IMR-90 (cell line): ENCODE measurements around the gene TMEM233. TPM values are rescaled to one million over a fixed set of nuclear protein-coding genes. Genes with fewer than 3 reads are reported as not detected.

Experiments used
- ATAC-seq: fragments of 200-7000 bp; cut with Tn5 transposase; 2 replicates; pipeline ENCODE4 v1.9.1; 2020; ENCODE audit warnings: low read depth, mild to moderate bottlenecking, moderate library complexity
- BruUV-seq: library from RNA; stranded (reverse); fragments of 400-500 nt; replicated peaks from 2 replicates; lab custom pipeline; 2021; lab: Mats Ljungman, UMichigan
- CTCF ChIA-PET: fragments of 300-600 bp; formaldehyde crosslinking; extraction: SDS; loops from one replicate; lab custom pipeline; 2021; ENCODE audit warnings: antibody characterized with exemption; lab: Yijun Ruan, JAX
- POLR2A ChIA-PET: fragments of 300-600 bp; sonication (Branson Sonifier 250); formaldehyde crosslinking; loops from one replicate; lab custom pipeline; 2022; ENCODE audit warnings: antibody characterized with exemption; ENCODE audit not compliant: unreplicated experiment; lab: Charles Lee
- DNase-seq: peaks from one replicate; pipeline ENCODE4 v3.0.0; 2013
- H2AFZ ChIP-seq: replicated peaks from 2 replicates; pipeline ENCODE3; 2013; ENCODE audit warnings: low read length, mild to moderate bottlenecking; ENCODE audit not compliant: poor library complexity
- H2AK5ac ChIP-seq: 2 replicates; pipeline ENCODE4 v1.6.1; 2013; ENCODE audit warnings: low read depth, low read length, inconsistent platforms
- H2AK9ac ChIP-seq: replicated peaks from 2 replicates; pipeline ENCODE3; 2013; ENCODE audit warnings: mild to moderate bottlenecking, low read depth, low read length, moderate library complexity; ENCODE audit not compliant: poor library complexity
- H2BK120ac ChIP-seq: 2 replicates; pipeline ENCODE4 v1.6.1; 2013; ENCODE audit warnings: low read depth, low read length, inconsistent platforms
- H2BK15ac ChIP-seq: 3 replicates; pipeline ENCODE4 v1.6.1; 2013; ENCODE audit warnings: low read depth, low read length, inconsistent platforms
- H2BK20ac ChIP-seq: 2 replicates; pipeline ENCODE4 v1.6.1; 2013; ENCODE audit warnings: low read depth, mild to moderate bottlenecking, inconsistent platforms, low read length, moderate library complexity
- H2BK5ac ChIP-seq: 2 replicates; pipeline ENCODE4 v1.6.1; 2013; ENCODE audit warnings: mild to moderate bottlenecking, low read depth, low read length, inconsistent platforms; ENCODE audit not compliant: poor library complexity, severe bottlenecking
- H3K14ac ChIP-seq: replicated peaks from 2 replicates; pipeline ENCODE4 v1.6.1; 2013; ENCODE audit warnings: low read depth, low read length, inconsistent platforms
- H3K18ac ChIP-seq: 2 replicates; pipeline ENCODE4 v1.6.1; 2013; ENCODE audit warnings: low read depth, low read length, control low read depth
- H3K23ac ChIP-seq: 2 replicates; pipeline ENCODE4 v1.6.1; 2013; ENCODE audit warnings: low read depth, low read length, inconsistent platforms
- H3K27ac ChIP-seq: 2 replicates; pipeline ENCODE4 v1.5.1; 2013; ENCODE audit warnings: mild to moderate bottlenecking, control low read depth, low read length; ENCODE audit not compliant: insufficient read depth
- H3K27me3 ChIP-seq: 2 replicates; pipeline ENCODE4 v1.6.1; 2013; ENCODE audit warnings: low read length; ENCODE audit not compliant: control insufficient read depth, insufficient read depth
- H3K36me3 ChIP-seq: 2 replicates; pipeline ENCODE4 v1.6.1; 2013; ENCODE audit warnings: low read length, mixed read lengths; ENCODE audit not compliant: control insufficient read depth, insufficient read depth
- H3K4ac ChIP-seq: 2 replicates; pipeline ENCODE4 v1.6.1; 2013; ENCODE audit warnings: low read depth, low read length, inconsistent platforms
- H3K4me1 ChIP-seq: 2 replicates; pipeline ENCODE4 v1.6.1; 2013; ENCODE audit warnings: low read length, mixed read lengths; ENCODE audit not compliant: control insufficient read depth, insufficient read depth
- H3K4me2 ChIP-seq: 2 replicates; pipeline ENCODE4 v1.6.1; 2013; ENCODE audit warnings: low read depth, mild to moderate bottlenecking, control low read depth, low read length, moderate library complexity
- H3K4me3 ChIP-seq: 2 replicates; pipeline ENCODE4 v1.5.1; 2013; ENCODE audit warnings: low read depth, mild to moderate bottlenecking, control low read depth, low read length, moderate library complexity; ENCODE audit not compliant: insufficient read depth
- H3K56ac ChIP-seq: 2 replicates; pipeline ENCODE4 v1.6.1; 2013; ENCODE audit warnings: low read length, inconsistent platforms; ENCODE audit not compliant: insufficient read depth; ENCODE audit errors: extremely low read depth
- H3K79me1 ChIP-seq, 2 experiments: 2 replicates each; pipeline ENCODE4 v1.6.1; 2013; ENCODE audit warnings: low read length in 2 of 2, inconsistent platforms in 1 of 2, low read depth in 1 of 2
- H3K9ac ChIP-seq: 2 replicates; pipeline ENCODE4 v1.6.1; 2013; ENCODE audit warnings: low read depth, low read length, control low read depth
- H3K9me1 ChIP-seq: 2 replicates; pipeline ENCODE4 v1.6.1; 2013; ENCODE audit warnings: low read length, inconsistent platforms; ENCODE audit not compliant: insufficient read depth
- H3K9me3 ChIP-seq: 2 replicates; pipeline ENCODE4 v1.6.1; 2013; ENCODE audit warnings: low read length; ENCODE audit not compliant: control insufficient read depth, insufficient read depth
- H4K20me1 ChIP-seq: 2 replicates; pipeline ENCODE4 v1.6.1; 2013; ENCODE audit warnings: low read length, inconsistent platforms; ENCODE audit not compliant: insufficient read depth
- H4K5ac ChIP-seq: 2 replicates; pipeline ENCODE4 v1.6.1; 2013; ENCODE audit warnings: mild to moderate bottlenecking, low read depth, low read length, control low read depth
- H4K8ac ChIP-seq, 2 experiments: 2 replicates each; pipeline ENCODE4 v1.6.1; 2013; ENCODE audit warnings: low read depth in 2 of 2, low read length in 2 of 2, control low read depth in 1 of 2, inconsistent platforms in 1 of 2
- H4K91ac ChIP-seq: 2 replicates; pipeline ENCODE4 v1.6.1; 2013; ENCODE audit warnings: low read depth, low read length, inconsistent platforms; ENCODE audit not compliant: insufficient read depth
- BHLHE40 ChIP-seq: fragments of 150-350 bp; IDR thresholded peaks from 2 replicates; pipeline ENCODE4 v1.6.1; 2016; ENCODE audit warnings: mild to moderate bottlenecking, low read depth, low read length
- CHD1 ChIP-seq: IDR thresholded peaks from 2 replicates; pipeline ENCODE4 v1.6.1; 2012; ENCODE audit warnings: low read depth, low read length, improper control_type of control experiment
- MAFK ChIP-seq: IDR thresholded peaks from 2 replicates; pipeline ENCODE4 v1.6.1; 2012; ENCODE audit warnings: low read depth, low read length, improper control_type of control experiment
- NFE2L2 ChIP-seq: fragments of 150-350 bp; IDR thresholded peaks from 2 replicates; pipeline ENCODE4 v1.6.1; 2016; ENCODE audit warnings: low read depth, mild to moderate bottlenecking, low read length
- POLR2A ChIP-seq: IDR thresholded peaks from 2 replicates; pipeline ENCODE4 v1.6.1; 2012; ENCODE audit warnings: mild to moderate bottlenecking, low read depth, low read length
- RAD21 ChIP-seq: IDR thresholded peaks from 2 replicates; pipeline ENCODE4 v1.6.1; 2012; ENCODE audit warnings: low read length, improper control_type of control experiment
- SMC3 ChIP-seq: fragments of 150-350 bp; IDR thresholded peaks from 2 replicates; pipeline ENCODE4 v1.6.1; 2016; ENCODE audit warnings: low read depth, mild to moderate bottlenecking, antibody characterized with exemption, low read length, moderate library complexity
- WGBS, 2 experiments: methylation state at CpG; one replicate each; pipeline versions ENCODE4 v1.1.5 to v1.1.7; 2013; ENCODE audit warnings: missing lambda C conversion rate in 2 of 2; ENCODE audit not compliant: insufficient read length in 1 of 2; ENCODE audit errors: extremely low coverage in 2 of 2; 5-methylcytosine and 5-hydroxymethylcytosine counted together
- dilution Hi-C: fragments of 300-500 bp; cut with HindIII; formaldehyde crosslinking; loops from one replicate; pipeline ENCODE4 v1.14.3; 2018; ENCODE audit warnings: low sequenced_read_pairs; ENCODE audit not compliant: unreplicated experiment
- in situ Hi-C: fragments of 300-500 bp; cut with MboI; formaldehyde crosslinking; loops from 3 replicates; pipeline ENCODE4 v1.14.3; 2019; ENCODE audit warnings: low sequenced_read_pairs, inconsistent platforms, mixed read lengths
- intact Hi-C: fragments of 100-400 bp; cut with micrococcal nuclease; formaldehyde crosslinking; loops from 2 replicates; pipeline ENCODE4 v1.10.0; 2022
- polyA plus RNA-seq, 3 experiments: library from polyadenylated mRNA; depleted of rRNA; stranded (reverse); fragments of >200 nt; gene quantifications; 2 replicates each; pipeline ENCODE4 v1.2.3, GENCODE V29; 2012; ENCODE audit warnings: low replicate concordance in 1 of 3
- total RNA-seq: library from RNA; depleted of rRNA; stranded (reverse); fragments of >200 nt; gene quantifications from 2 replicates; pipeline ENCODE4 v1.2.3, GENCODE V29; 2012
- TF ChIP-seq, protein P1 (sequence below): conservative IDR thresholded peaks from 2 replicates; pipeline ENCODE4 v1.5.1; 2012; ENCODE audit warnings: mild to moderate bottlenecking, low read depth, low read length, improper control_type of control experiment
- TF ChIP-seq, protein P2 (sequence below): fragments of 150-350 bp; IDR thresholded peaks from 2 replicates; pipeline ENCODE4 v1.6.1; 2016; ENCODE audit warnings: low read depth, mild to moderate bottlenecking, low read length, moderate library complexity, borderline replicate concordance
- TF ChIP-seq, protein P3 (sequence below): fragments of 150-350 bp; IDR thresholded peaks from 2 replicates; pipeline ENCODE4 v1.6.1; 2017; ENCODE audit warnings: mild to moderate bottlenecking, antibody characterized with exemption, low read length, low read depth

TMEM233 gene
- total and polyA plus RNA-seq, 2 of the 4 experiments (the other 2 are of a cell fraction): not detected

DNA sequence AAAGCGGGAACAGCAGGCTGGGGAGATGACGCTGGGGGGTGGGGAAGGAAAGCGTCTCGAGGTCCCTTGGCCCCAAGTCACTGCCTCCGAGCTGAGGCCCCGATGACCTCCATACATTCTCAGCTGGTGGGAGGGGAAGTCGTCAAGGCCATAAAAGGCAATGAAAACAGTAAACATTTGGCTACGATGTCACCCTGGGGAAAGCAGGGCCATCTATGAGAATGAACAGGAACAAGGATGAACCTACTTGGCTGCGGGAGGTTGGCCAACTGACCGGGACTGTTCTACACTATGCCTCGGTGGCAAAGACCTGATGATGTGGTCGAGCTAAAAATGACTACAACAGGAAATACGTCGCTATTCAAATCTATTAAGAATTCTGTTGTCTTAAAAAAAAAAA, 93.8 kb downstream of the TMEM233 start:
- 0 out of 2 replicates have a peak, but pooled peaks cover 3% of the 10 kb centered on the region for H3K36me3 ChIP-seq
- H4K5ac ChIP-seq: no peak overlapping the region
- H3K27me3 ChIP-seq: no peaks in the 10 kb centered on the region
- no peak overlapping the region for H3K4ac ChIP-seq
- no peaks in the 10 kb centered on the region for H3K9me3 ChIP-seq
- no peak for DNase-seq
- H3K27ac ChIP-seq: no peak overlapping the region
- H4K91ac ChIP-seq: no peak overlapping the region
- H3K18ac ChIP-seq: no peak overlapping the region
- ChIA-PET CTCF (no interaction called here), POLR2A (interaction anchor here (1.1 kb wide), 1 partner anchor 190 kb away, joined by 18 read pairs; the partner anchor contains the start of gene CIT)
- H2AK5ac ChIP-seq: no peak overlapping the region
- no peak overlapping the region for H3K56ac ChIP-seq
- no peak overlapping the region for H2AFZ ChIP-seq
- ATAC-seq: no peak
- 100% methylated on average over 1 of the region's 14 CpGs; no CpG with 5 or more reads in 1 of the 2 experiments for WGBS, 2 experiments
- H3K23ac ChIP-seq: no peak overlapping the region
- H3K79me1 ChIP-seq: 0 out of 4 replicates have a peak, but pooled peaks cover 0 to 5% of the 10 kb centered on the region in 2 experiments
- H2BK15ac ChIP-seq: no peak overlapping the region
- dilution Hi-C loops (no loop called here), intact Hi-C loops (no loop called here), in situ Hi-C loops (no loop called here)
- no peak overlapping the region for H4K8ac ChIP-seq
- BruUV-seq: no TSS peak
- no peak overlapping the region for H3K9ac ChIP-seq
- no peak overlapping the region for H2BK20ac ChIP-seq
- no peak overlapping the region for H3K14ac ChIP-seq
- H2BK120ac ChIP-seq: no peak overlapping the region
- no peaks in the 10 kb centered on the region for H4K20me1 ChIP-seq
- TF ChIP-seq RAD21 (no peak), CHD1 (no peak), SMC3 (no peak), MAFK (no peak), NFE2L2 (no peak), POLR2A (no peak), BHLHE40 (no peak)
- TF ChIP-seq, protein P1, sequence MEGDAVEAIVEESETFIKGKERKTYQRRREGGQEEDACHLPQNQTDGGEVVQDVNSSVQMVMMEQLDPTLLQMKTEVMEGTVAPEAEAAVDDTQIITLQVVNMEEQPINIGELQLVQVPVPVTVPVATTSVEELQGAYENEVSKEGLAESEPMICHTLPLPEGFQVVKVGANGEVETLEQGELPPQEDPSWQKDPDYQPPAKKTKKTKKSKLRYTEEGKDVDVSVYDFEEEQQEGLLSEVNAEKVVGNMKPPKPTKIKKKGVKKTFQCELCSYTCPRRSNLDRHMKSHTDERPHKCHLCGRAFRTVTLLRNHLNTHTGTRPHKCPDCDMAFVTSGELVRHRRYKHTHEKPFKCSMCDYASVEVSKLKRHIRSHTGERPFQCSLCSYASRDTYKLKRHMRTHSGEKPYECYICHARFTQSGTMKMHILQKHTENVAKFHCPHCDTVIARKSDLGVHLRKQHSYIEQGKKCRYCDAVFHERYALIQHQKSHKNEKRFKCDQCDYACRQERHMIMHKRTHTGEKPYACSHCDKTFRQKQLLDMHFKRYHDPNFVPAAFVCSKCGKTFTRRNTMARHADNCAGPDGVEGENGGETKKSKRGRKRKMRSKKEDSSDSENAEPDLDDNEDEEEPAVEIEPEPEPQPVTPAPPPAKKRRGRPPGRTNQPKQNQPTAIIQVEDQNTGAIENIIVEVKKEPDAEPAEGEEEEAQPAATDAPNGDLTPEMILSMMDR: no peak
- TF ChIP-seq, protein P2, sequence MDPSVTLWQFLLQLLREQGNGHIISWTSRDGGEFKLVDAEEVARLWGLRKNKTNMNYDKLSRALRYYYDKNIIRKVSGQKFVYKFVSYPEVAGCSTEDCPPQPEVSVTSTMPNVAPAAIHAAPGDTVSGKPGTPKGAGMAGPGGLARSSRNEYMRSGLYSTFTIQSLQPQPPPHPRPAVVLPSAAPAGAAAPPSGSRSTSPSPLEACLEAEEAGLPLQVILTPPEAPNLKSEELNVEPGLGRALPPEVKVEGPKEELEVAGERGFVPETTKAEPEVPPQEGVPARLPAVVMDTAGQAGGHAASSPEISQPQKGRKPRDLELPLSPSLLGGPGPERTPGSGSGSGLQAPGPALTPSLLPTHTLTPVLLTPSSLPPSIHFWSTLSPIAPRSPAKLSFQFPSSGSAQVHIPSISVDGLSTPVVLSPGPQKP: no peak
- TF ChIP-seq, protein P3, sequence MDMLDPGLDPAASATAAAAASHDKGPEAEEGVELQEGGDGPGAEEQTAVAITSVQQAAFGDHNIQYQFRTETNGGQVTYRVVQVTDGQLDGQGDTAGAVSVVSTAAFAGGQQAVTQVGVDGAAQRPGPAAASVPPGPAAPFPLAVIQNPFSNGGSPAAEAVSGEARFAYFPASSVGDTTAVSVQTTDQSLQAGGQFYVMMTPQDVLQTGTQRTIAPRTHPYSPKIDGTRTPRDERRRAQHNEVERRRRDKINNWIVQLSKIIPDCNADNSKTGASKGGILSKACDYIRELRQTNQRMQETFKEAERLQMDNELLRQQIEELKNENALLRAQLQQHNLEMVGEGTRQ: no peak
- peaks cover 6% of the 10 kb centered on the region; the same call in 1 of the 2 replicates for H3K9me1 ChIP-seq
- H3K4me2 ChIP-seq: no peak overlapping the region
- H2AK9ac ChIP-seq: no peak overlapping the region
- peaks cover 6% of the 10 kb centered on the region for H3K4me1 ChIP-seq
- no peak overlapping the region for H2BK5ac ChIP-seq
- no peak overlapping the region for H3K4me3 ChIP-seq
